RWPE2 (cell line): ENCODE data around the gene EFHC2.

Source experiments
- ATAC-seq: fragments of 200-7000 bp; cut with Tn5 transposase; 3 replicates; pipeline ENCODE4 v1.9.1; 2021; ENCODE audit warnings: low read depth
- DNase-seq: peaks from one replicate; pipeline ENCODE4 v3.0.0-alpha.2; 2020; ENCODE audit warnings: low spot score
- H3K27ac ChIP-seq: fragments of 450-650 bp; 2 replicates; pipeline ENCODE4 v1.5.1; 2017; ENCODE audit warnings: mild to moderate bottlenecking; ENCODE audit not compliant: poor library complexity, severe bottlenecking
- H3K27me3 ChIP-seq: fragments of 250-450 bp; sonication (Bioruptor Pico); 2 replicates; pipeline ENCODE4 v1.5.1; 2021; ENCODE audit warnings: mild to moderate bottlenecking, moderate library complexity; ENCODE audit not compliant: insufficient read depth, poor library complexity, severe bottlenecking
- H3K36me3 ChIP-seq: fragments of 250-450 bp; sonication (Bioruptor Pico); 2 replicates; pipeline ENCODE4 v1.5.1; 2020; ENCODE audit warnings: low read depth, mild to moderate bottlenecking, moderate library complexity
- H3K4me1 ChIP-seq: fragments of 250-450 bp; sonication (Bioruptor Pico); 2 replicates; pipeline ENCODE4 v1.5.1; 2021; ENCODE audit warnings: mild to moderate bottlenecking, moderate library complexity; ENCODE audit not compliant: insufficient read depth, poor library complexity, severe bottlenecking
- H3K4me3 ChIP-seq: fragments of 250-450 bp; sonication (Bioruptor Pico); 2 replicates; pipeline ENCODE4 v1.5.1; 2021; ENCODE audit warnings: mild to moderate bottlenecking, moderate library complexity; ENCODE audit not compliant: severe bottlenecking
- H3K9me3 ChIP-seq: fragments of 250-450 bp; sonication (Bioruptor Pico); 2 replicates; pipeline ENCODE4 v1.5.1; 2021; ENCODE audit warnings: mild to moderate bottlenecking, moderate library complexity; ENCODE audit not compliant: severe bottlenecking
- CTCF ChIP-seq: fragments of 450-650 bp; IDR thresholded peaks from one replicate; pipeline ENCODE4 v1.5.1; 2017; ENCODE audit warnings: mild to moderate bottlenecking, moderate library complexity; ENCODE audit not compliant: poor library complexity, severe bottlenecking

The EFHC2 gene

DNA sequence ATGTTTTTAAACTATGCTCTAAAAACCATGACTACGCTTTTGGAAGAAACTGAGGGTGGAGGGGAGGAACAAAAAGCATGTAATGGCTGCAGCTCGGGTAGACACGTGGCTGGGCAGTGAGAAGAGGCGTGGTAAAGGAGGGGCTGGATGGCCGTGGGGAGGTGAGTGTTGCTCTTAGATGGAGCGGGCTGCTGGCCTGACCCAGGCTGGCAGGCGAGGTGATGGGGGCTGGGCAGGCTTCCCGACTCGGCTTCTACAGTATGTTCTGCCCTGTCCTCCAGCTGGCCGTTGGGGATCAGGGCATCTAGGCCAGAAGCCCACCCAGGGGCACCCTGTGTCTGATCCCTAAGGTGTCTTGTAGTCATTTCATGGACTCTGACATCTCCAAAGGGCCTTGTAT, 60.7 kb downstream of the EFHC2 start:
- no peak for DNase-seq
- H3K9me3 ChIP-seq = no peaks in the 10 kb centered on the region
- H3K4me1 ChIP-seq = no peaks in the 10 kb centered on the region
- no peak for TF ChIP-seq CTCF
- no peak overlapping the region for H3K27ac ChIP-seq
- no peaks in the 10 kb centered on the region for H3K27me3 ChIP-seq
- no peak for ATAC-seq
- H3K36me3 ChIP-seq = no peaks in the 10 kb centered on the region
- H3K4me3 ChIP-seq = no peak overlapping the region

DNA sequence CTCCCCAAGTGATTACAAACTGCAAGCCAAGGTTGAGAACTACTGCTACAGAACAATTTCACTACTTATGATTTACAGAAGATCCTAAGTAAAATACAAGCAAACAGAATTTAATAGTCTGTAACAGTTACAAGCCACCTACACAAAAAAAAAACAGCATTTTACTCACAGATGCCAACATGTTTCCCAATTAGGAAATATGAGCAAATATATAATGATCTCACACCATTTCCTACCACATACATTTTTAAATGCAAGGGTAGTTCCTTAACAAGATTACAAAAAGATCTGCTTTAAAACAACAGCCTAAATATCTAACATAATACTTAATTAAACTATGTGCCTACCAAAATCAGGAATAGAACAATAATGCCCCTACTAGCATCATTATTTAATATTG, 63.4 kb downstream of the EFHC2 start:
- Histone ChIP-seq H3K4me1 (no peaks in the 10 kb centered on the region), H3K27ac (no peak overlapping the region), H3K36me3 (no peaks in the 10 kb centered on the region), H3K9me3 (no peaks in the 10 kb centered on the region), H3K27me3 (no peaks in the 10 kb centered on the region), H3K4me3 (no peak overlapping the region)
- DNase-seq = no peak
- TF ChIP-seq CTCF = no peak
- ATAC-seq = no peak

DNA sequence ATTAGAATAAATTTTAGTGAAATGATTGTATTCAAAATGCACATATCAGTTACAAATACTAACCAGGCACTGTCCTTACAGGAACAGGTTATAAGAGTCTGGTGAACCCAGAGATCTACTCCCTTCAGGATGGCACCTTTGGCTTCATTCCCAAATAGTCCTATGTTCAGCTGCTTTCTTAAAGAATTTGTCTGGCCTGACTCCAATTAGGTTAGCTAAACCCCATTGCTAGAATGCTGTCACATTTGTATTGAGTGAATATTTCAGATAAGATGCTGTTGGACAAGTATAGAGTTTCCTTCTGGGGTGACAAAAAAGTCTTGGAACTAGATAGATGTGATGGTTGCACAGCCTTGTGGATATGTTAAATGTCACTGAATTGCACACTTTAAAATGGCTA, 69.4 kb downstream of the EFHC2 start:
- no peak overlapping the region for H3K4me3 ChIP-seq
- no peaks in the 10 kb centered on the region for H3K27me3 ChIP-seq
- no peak for TF ChIP-seq CTCF
- no peak overlapping the region for H3K27ac ChIP-seq
- no peaks in the 10 kb centered on the region for H3K9me3 ChIP-seq
- ATAC-seq (no peak), DNase-seq (no peak)
- no peaks in the 10 kb centered on the region for H3K36me3 ChIP-seq
- H3K4me1 ChIP-seq = no peaks in the 10 kb centered on the region

GRCh38 chrX:44267861-44268260, 75.6 kb downstream of the EFHC2 start:
- no peaks in the 10 kb centered on the region for H3K27me3 ChIP-seq
- DNase-seq = no peak
- no peak for TF ChIP-seq CTCF
- no peak overlapping the region for H3K27ac ChIP-seq
- H3K9me3 ChIP-seq = no peaks in the 10 kb centered on the region
- H3K4me3 ChIP-seq = no peak overlapping the region
- ATAC-seq = no peak
- H3K36me3 ChIP-seq = no peaks in the 10 kb centered on the region
- no peaks in the 10 kb centered on the region for H3K4me1 ChIP-seq

DNA sequence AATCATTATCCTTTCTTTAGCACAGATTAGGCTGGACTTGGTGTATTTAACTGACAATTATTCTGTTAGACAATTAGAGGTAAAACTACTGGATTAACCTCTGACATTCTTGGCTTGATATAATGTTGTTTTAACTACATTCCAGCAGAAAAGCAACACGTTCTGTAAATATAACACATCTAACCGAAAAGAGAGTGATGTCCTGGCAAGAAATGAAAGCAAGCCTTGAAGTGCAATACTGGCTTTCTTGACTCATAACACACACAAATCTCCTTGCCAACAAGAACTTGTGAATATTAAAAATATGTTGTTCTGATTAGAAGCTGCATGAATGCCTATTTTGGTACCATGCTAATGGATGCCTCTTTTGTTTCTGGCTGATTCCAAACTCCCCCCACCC, 76.4 kb downstream of the EFHC2 start:
- Histone ChIP-seq H3K4me3 (no peak overlapping the region), H3K4me1 (no peaks in the 10 kb centered on the region), H3K27me3 (no peaks in the 10 kb centered on the region), H3K9me3 (no peaks in the 10 kb centered on the region), H3K27ac (no peak overlapping the region), H3K36me3 (no peaks in the 10 kb centered on the region)
- no peak for DNase-seq
- ATAC-seq = no peak
- no peak for TF ChIP-seq CTCF
